Lower leg skin (tissue), 3 donors: ENCODE results near the gene C9orf40.

Experiments used
- CTCF ChIP-seq, 3 donors: fragments of 450-650 bp; IDR thresholded peaks; one replicate each; pipeline ENCODE4 v1.5.1; 2016; ENCODE audit warnings: antibody characterized with exemption in 3 of 3, mild to moderate bottlenecking in 3 of 3, moderate library complexity in 2 of 3
- POLR2A ChIP-seq, 2 donors: fragments of 450-650 bp; IDR thresholded peaks; one replicate each; pipeline ENCODE4 v1.6.1; 2016 to 2017; ENCODE audit warnings: antibody characterized with exemption in 2 of 2, mild to moderate bottlenecking in 1 of 2, moderate library complexity in 1 of 2

DNA sequence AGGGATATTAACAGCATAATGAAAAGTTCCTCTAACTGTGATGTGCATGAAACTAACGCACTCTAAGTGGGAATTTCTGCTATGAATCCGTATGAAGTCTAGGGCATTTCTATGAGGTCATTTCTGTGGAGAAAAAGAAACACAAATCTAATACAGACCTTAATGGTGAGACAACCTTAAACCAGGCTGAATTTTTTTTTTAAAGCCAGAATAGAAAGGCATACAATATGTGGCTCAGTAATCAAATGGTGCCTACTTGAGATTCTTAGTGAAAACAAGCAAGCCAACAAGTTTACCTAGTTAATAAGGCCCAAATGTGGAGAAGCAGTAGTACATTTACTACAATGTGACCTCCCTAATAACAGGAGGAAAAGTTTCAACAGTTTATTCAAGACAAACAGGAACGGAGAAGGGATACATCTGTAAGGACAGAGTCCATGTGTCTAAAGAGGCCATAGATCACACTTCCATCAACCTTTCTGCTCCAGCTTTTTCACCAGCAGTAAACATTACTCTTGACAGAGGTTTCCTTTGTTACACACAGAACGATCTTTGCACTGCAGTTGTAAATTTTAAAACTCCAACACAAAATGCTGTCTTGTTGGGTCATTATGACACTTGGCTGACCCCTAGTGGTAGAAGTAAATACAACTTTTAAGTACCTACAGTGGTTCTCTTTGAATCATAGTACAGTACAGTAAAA is 49.2 kb upstream of the C9orf40 start:
- TF ChIP-seq CTCF (IDR thresholded peaks at IDR 0.05) (peak in 1 of 3 donors; percentile 37), POLR2A (IDR thresholded peaks at IDR 0.05) (no peak)
